ENCODE measurements around the gene ARAP2. TPM values are rescaled to one million over a fixed set of nuclear protein-coding genes. Genes with fewer than 3 reads are reported as not detected.

ARAP2 gene
- total RNA-seq, 2 experiments from 2014 or later: 6.9 to 8.6 TPM

DNA sequence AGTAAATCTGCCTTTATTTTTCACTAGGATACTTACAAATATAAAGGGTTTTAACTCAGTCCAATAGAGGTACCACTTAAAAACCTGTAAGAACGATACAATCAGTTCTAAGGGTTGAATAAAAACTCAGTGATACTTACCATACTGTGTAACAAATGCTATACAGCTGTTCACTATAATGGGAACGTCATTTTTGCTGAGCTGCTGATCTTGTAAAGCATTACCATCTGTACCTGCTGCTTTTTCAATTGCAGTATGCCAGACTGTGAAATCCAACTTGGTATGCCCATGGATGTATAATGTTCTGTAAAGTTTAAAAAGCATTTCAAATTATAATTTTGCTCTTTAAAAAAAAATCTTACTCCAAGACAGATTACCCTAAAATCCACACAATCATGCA, 111.2 kb downstream of the ARAP2 start:
- Histone ChIP-seq H2AFZ (ENCODE audit: low read length) (no peak overlapping the region), H3K4me1 (ENCODE audit: insufficient read depth, low read length, poor library complexity, severe bottlenecking) (no peaks in the 10 kb centered on the region), H4K20me1 (ENCODE audit: insufficient read depth, low read length) (no peaks in the 10 kb centered on the region), H3K9me2 (ENCODE audit: insufficient read depth, low read length) (no peaks in the 10 kb centered on the region), H3K27ac (ENCODE audit: low read depth, low read length, poor library complexity, severe bottlenecking) (no peak overlapping the region), H3K79me2 (ENCODE audit: insufficient read depth, low read depth, low read length) (no peaks in the 10 kb centered on the region), H3K9me3 (ENCODE audit: low read length) (no peaks in the 10 kb centered on the region), H3K36me3 (ENCODE audit: insufficient read depth, low read length) (no peaks in the 10 kb centered on the region), H3K4me3 (ENCODE audit: low read depth, low read length, poor library complexity, severe bottlenecking) (no peak overlapping the region), H3K4me2 (ENCODE audit: low read length) (no peak overlapping the region)
- intact Hi-C loops (cut with micrococcal nuclease; ENCODE audit: unreplicated experiment): no loop called here
- no TSS peak for BruUV-seq (replicated peaks)
- CTCF ChIA-PET (ENCODE audit: unreplicated experiment): no interaction called here
- TF ChIP-seq, protein P1, sequence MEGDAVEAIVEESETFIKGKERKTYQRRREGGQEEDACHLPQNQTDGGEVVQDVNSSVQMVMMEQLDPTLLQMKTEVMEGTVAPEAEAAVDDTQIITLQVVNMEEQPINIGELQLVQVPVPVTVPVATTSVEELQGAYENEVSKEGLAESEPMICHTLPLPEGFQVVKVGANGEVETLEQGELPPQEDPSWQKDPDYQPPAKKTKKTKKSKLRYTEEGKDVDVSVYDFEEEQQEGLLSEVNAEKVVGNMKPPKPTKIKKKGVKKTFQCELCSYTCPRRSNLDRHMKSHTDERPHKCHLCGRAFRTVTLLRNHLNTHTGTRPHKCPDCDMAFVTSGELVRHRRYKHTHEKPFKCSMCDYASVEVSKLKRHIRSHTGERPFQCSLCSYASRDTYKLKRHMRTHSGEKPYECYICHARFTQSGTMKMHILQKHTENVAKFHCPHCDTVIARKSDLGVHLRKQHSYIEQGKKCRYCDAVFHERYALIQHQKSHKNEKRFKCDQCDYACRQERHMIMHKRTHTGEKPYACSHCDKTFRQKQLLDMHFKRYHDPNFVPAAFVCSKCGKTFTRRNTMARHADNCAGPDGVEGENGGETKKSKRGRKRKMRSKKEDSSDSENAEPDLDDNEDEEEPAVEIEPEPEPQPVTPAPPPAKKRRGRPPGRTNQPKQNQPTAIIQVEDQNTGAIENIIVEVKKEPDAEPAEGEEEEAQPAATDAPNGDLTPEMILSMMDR (conservative IDR thresholded peaks at IDR 0.05; ENCODE audit: low read length): no peak
- POLR2A ChIA-PET: no interaction called here
- no peak for DNase-seq (ENCODE audit: low spot score)

DNA sequence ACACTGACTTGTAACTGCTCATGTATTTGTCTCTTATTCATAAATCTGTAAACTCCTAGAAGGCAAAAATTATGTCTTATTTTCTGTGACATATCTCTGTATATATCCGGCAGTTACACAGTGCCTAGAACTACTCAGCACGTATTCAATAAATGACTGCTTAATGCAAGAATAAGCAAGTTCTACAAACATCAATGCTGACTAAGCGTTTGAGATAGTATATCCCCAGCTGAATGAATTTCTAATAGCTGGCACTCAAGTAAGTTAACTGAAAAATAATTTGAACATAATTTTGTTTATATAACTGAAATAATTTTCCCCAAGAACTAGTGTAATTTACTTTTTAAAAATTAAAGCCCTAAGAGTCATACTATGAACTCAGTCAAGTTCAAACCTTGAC, 113.7 kb downstream of the ARAP2 start:
- H3K27ac ChIP-seq (ENCODE audit: low read depth, low read length, poor library complexity, severe bottlenecking): no peak overlapping the region
- H3K9me3 ChIP-seq (ENCODE audit: low read length): no peaks in the 10 kb centered on the region
- POLR2A ChIA-PET: no interaction called here
- H2AFZ ChIP-seq (ENCODE audit: low read length): no peak overlapping the region
- no peak for DNase-seq (ENCODE audit: low spot score)
- no TSS peak for BruUV-seq (replicated peaks)
- no peaks in the 10 kb centered on the region for H3K9me2 ChIP-seq (ENCODE audit: insufficient read depth, low read length)
- CTCF ChIA-PET (ENCODE audit: unreplicated experiment): no interaction called here
- no peaks in the 10 kb centered on the region for H3K36me3 ChIP-seq (ENCODE audit: insufficient read depth, low read length)
- H3K4me3 ChIP-seq (ENCODE audit: low read depth, low read length, poor library complexity, severe bottlenecking): no peak overlapping the region
- no peaks in the 10 kb centered on the region for H3K79me2 ChIP-seq (ENCODE audit: insufficient read depth, low read depth, low read length)
- no peaks in the 10 kb centered on the region for H4K20me1 ChIP-seq (ENCODE audit: insufficient read depth, low read length)
- TF ChIP-seq, protein P1 (conservative IDR thresholded peaks at IDR 0.05; ENCODE audit: low read length): no peak
- no peak for TF ChIP-seq EZH2phosphoT487 (IDR thresholded peaks at IDR 0.05; ENCODE audit: borderline replicate concordance, low read depth, low read length)
- H3K4me2 ChIP-seq (ENCODE audit: low read length): no peak overlapping the region
- H3K4me1 ChIP-seq (ENCODE audit: insufficient read depth, low read length, poor library complexity, severe bottlenecking): no peaks in the 10 kb centered on the region
- intact Hi-C loops (cut with micrococcal nuclease; ENCODE audit: unreplicated experiment): no loop called here

DNA sequence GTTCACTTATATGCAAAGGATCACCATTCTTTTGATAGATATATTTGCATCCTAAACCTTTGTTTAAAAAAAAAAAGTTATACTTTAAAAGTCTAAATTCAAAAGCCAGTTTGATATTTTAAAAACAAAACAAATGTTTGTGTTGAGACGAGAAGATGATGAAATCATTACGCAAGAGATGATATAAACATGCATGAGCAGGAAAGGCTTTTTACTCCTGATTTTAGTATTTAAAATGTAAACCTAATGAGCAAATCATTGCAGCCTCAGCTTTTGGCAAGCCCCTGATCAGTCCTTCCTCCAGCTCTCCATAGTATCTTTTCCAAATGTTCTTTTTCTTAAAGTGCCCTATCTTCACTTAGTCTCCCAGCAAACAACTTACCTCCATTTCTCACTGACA, 115.6 kb downstream of the ARAP2 start:
- H3K36me3 ChIP-seq (ENCODE audit: insufficient read depth, low read length): no peaks in the 10 kb centered on the region

More for the DNA sequence above, 115.6 kb downstream of the ARAP2 start:
- TF ChIP-seq EZH2phosphoT487 (IDR thresholded peaks at IDR 0.05; ENCODE audit: borderline replicate concordance, low read depth, low read length): no peak
- TF ChIP-seq, protein P1 (conservative IDR thresholded peaks at IDR 0.05; ENCODE audit: low read length): no peak
- intact Hi-C loops (cut with micrococcal nuclease; ENCODE audit: unreplicated experiment): no loop called here
- Histone ChIP-seq H3K79me2 (ENCODE audit: insufficient read depth, low read depth, low read length) (no peaks in the 10 kb centered on the region), H3K9me2 (ENCODE audit: insufficient read depth, low read length) (no peaks in the 10 kb centered on the region), H3K4me3 (ENCODE audit: low read depth, low read length, poor library complexity, severe bottlenecking) (no peak overlapping the region), H3K4me1 (ENCODE audit: insufficient read depth, low read length, poor library complexity, severe bottlenecking) (no peaks in the 10 kb centered on the region), H3K9me3 (ENCODE audit: low read length) (no peaks in the 10 kb centered on the region), H2AFZ (ENCODE audit: low read length) (no peak overlapping the region), H4K20me1 (ENCODE audit: insufficient read depth, low read length) (no peaks in the 10 kb centered on the region), H3K27ac (ENCODE audit: low read depth, low read length, poor library complexity, severe bottlenecking) (no peak overlapping the region), H3K4me2 (ENCODE audit: low read length) (no peak overlapping the region)
- ChIA-PET POLR2A (interaction anchor here (0.9 to 1.0 kb wide), 2 partner anchors 9 to 18 kb away, joined by 3 read pairs; no protein-coding TSS in a partner anchor), CTCF (ENCODE audit: unreplicated experiment) (no interaction called here)
- DNase-seq (ENCODE audit: low spot score): no peak
- BruUV-seq (replicated peaks): no TSS peak
